Left ventricle myocardium inferior (tissue), 1 donor: ENCODE measurements around the gene TLR6. TPM values are rescaled to one million over a fixed set of nuclear protein-coding genes. Genes with fewer than 3 reads are reported as not detected.
A peak's percentile ranks its signal among the peaks of the same experiment; 100 is the strongest.

Experiments used
- DNase-seq: peaks from one replicate; pipeline ENCODE4 v3.0.0-alpha.2; 2020
- H3K27ac ChIP-seq: fragments of 200-600 bp; replicated peaks from 2 replicates; pipeline ENCODE4 v1.8.0; 2021
- H3K27me3 ChIP-seq: fragments of 200-600 bp; 2 replicates; pipeline ENCODE4 v1.8.0; 2021; ENCODE audit warnings: low read depth
- H3K36me3 ChIP-seq: fragments of 200-600 bp; 2 replicates; pipeline ENCODE4 v1.8.0; 2021
- H3K4me1 ChIP-seq: fragments of 200-600 bp; 2 replicates; pipeline ENCODE4 v1.8.0; 2021
- H3K4me3 ChIP-seq: fragments of 200-600 bp; 2 replicates; pipeline ENCODE4 v1.8.0; 2021; ENCODE audit warnings: mild to moderate bottlenecking, moderate library complexity
- H3K9me3 ChIP-seq: fragments of 200-600 bp; replicated peaks from 2 replicates; pipeline ENCODE4 v1.8.0; 2021
- CTCF ChIP-seq: fragments of 200-600 bp; IDR thresholded peaks from 2 replicates; pipeline ENCODE4 v1.8.0; 2021; ENCODE audit warnings: antibody characterized with exemption, mild to moderate bottlenecking, borderline replicate concordance
- intact Hi-C: fragments of 100-400 bp; cut with micrococcal nuclease; formaldehyde crosslinking; loops from one replicate; pipeline ENCODE4 v1.11.0; 2022
- total RNA-seq: library from RNA; stranded (reverse); fragmentation: NEBNext Ultra II Directional; extraction: Animal tissue kit (Norgen Biotek cat#: 25700); gene quantifications from one replicate; pipeline ENCODE4 v1.2.1, GENCODE V29; 2021
- donor health status: DM: no; HTN: yes; CAD: no; lungs with severe emphysema.

TLR6 gene
- total RNA-seq, 1 donor from 2014 or later, result 0.71 TPM

GRCh38 chr4:38857354-38858096 is 908 bp upstream of the TLR6 start:
- Histone ChIP-seq H3K4me3 (no peak overlapping the region), H3K4me1 (peaks cover 7% of the 10 kb centered on the region), H3K27me3 (peaks cover 7% of the 10 kb centered on the region), H3K9me3 (no peaks in the 10 kb centered on the region), H3K36me3 (no peaks in the 10 kb centered on the region), H3K27ac (peak overlapping the region; percentile 66)
- intact Hi-C loops, result loop anchor here (10.0 kb wide), 1 partner anchor 103 kb away; no protein-coding TSS in a partner anchor
- TF ChIP-seq CTCF, result no peak
- DNase-seq, result peak; percentile 20

GRCh38 chr4:38856046-38856445 is 571 bp downstream of the TLR6 start:
- TF ChIP-seq CTCF, result no peak
- peaks cover 5% of the 10 kb centered on the region for H3K27me3 ChIP-seq
- H3K27ac ChIP-seq, result peak overlapping the region; percentile 53
- H3K9me3 ChIP-seq, result peaks cover 7% of the 10 kb centered on the region
- peaks cover 7% of the 10 kb centered on the region for H3K4me1 ChIP-seq
- H3K36me3 ChIP-seq, result no peaks in the 10 kb centered on the region
- peak overlapping the region; percentile 30 for H3K4me3 ChIP-seq
- no peak for DNase-seq
- intact Hi-C loops, result loop anchor here (10.0 kb wide), 1 partner anchor 101 kb away; no protein-coding TSS in a partner anchor

GRCh38 chr4:38855466-38855865 is 1.2 kb downstream of the TLR6 start:
- no peaks in the 10 kb centered on the region for H3K36me3 ChIP-seq
- TF ChIP-seq CTCF, result no peak
- DNase-seq, result no peak
- H3K9me3 ChIP-seq, result peaks cover 7% of the 10 kb centered on the region
- peaks cover 7% of the 10 kb centered on the region for H3K4me1 ChIP-seq
- intact Hi-C loops, result loop anchor here (10.0 kb wide), 1 partner anchor 101 kb away; no protein-coding TSS in a partner anchor
- peak overlapping the region; percentile 30 for H3K4me3 ChIP-seq
- no peak overlapping the region for H3K27ac ChIP-seq
- no peaks in the 10 kb centered on the region for H3K27me3 ChIP-seq

- intact Hi-C loops, result no loop called here
Observed at GRCh38 chr4:38846015-38846414, 10.6 kb downstream of the TLR6 start.

GRCh38 chr4:38842994-38843393 is 13.6 kb downstream of the TLR6 start:
- Histone ChIP-seq H3K9me3 (peaks cover 6% of the 10 kb centered on the region), H3K27me3 (no peaks in the 10 kb centered on the region), H3K27ac (no peak overlapping the region), H3K4me1 (no peaks in the 10 kb centered on the region), H3K4me3 (no peak overlapping the region), H3K36me3 (no peaks in the 10 kb centered on the region)
- intact Hi-C loops, result no loop called here
- no peak for TF ChIP-seq CTCF
- no peak for DNase-seq

More at GRCh38 chr4:38846015-38846414, 10.6 kb downstream of the TLR6 start:
- Histone ChIP-seq H3K36me3 (no peaks in the 10 kb centered on the region), H3K9me3 (peaks cover 13% of the 10 kb centered on the region), H3K27me3 (no peaks in the 10 kb centered on the region), H3K27ac (no peak overlapping the region), H3K4me1 (no peaks in the 10 kb centered on the region), H3K4me3 (no peak overlapping the region)
- DNase-seq, result no peak
- TF ChIP-seq CTCF, result no peak
